ENCODE results near the gene CSTPP1.

The CSTPP1 gene

DNA sequence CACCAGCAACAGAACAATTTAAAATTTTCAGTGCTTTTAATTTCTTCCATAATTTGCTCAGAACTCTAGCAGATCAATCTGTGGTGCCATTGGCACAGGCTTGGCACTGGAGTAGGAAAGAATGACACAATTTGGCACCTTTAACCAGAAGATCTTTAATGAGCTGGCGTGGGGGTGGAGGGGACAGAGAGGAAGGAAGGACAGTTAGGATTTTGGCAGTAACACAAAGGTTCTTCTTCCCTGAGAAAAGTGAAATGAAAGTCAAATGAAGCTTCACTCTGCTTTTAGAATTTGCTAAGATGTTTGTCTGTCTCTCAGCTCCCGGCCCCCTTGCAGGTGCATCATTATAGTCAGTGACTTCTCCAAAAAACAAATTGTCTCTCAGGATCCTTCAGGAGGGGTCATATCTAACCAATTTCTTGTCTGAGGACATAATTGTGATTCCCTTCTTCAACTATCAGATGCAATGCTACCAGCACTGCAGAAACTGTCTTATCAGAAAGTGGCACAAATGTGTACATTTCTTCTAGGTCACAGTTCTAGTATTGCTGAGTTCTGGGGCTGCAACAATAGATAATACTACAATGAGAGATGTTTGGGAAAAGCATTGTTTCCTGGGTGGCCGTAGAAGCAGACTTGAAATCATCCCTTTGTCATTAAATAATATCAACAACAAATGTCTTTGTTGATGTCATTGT lies 66.8 kb downstream of the CSTPP1 start:
- Histone ChIP-seq H3K36me3 (ENCODE audit: insufficient read depth, low read length) (no peaks in the 10 kb centered on the region), H3K4me2 (ENCODE audit: insufficient read depth, low read length) (no peak overlapping the region), H3K27ac (ENCODE audit: low read length) (no peak overlapping the region), H2AFZ (ENCODE audit: low read depth, low read length) (no peak overlapping the region), H3K9ac (ENCODE audit: low read depth, low read length) (no peak overlapping the region), H3K79me2 (ENCODE audit: insufficient read depth, low read length) (no peaks in the 10 kb centered on the region), H3K4me1 (ENCODE audit: insufficient read depth, low read length) (peaks cover 9% of the 10 kb centered on the region), H3K27me3 (ENCODE audit: insufficient read depth, low read length, poor library complexity) (no peaks in the 10 kb centered on the region), H3K4me3 (ENCODE audit: low read depth in 1 of 2, low read length in 2 of 2) (no peak overlapping the region), H3K9me3 (ENCODE audit: insufficient read depth, low read length, severe bottlenecking) (no peaks in the 10 kb centered on the region), H4K20me1 (ENCODE audit: insufficient read depth, low read length) (no peaks in the 10 kb centered on the region)
- TF ChIP-seq, protein P1, sequence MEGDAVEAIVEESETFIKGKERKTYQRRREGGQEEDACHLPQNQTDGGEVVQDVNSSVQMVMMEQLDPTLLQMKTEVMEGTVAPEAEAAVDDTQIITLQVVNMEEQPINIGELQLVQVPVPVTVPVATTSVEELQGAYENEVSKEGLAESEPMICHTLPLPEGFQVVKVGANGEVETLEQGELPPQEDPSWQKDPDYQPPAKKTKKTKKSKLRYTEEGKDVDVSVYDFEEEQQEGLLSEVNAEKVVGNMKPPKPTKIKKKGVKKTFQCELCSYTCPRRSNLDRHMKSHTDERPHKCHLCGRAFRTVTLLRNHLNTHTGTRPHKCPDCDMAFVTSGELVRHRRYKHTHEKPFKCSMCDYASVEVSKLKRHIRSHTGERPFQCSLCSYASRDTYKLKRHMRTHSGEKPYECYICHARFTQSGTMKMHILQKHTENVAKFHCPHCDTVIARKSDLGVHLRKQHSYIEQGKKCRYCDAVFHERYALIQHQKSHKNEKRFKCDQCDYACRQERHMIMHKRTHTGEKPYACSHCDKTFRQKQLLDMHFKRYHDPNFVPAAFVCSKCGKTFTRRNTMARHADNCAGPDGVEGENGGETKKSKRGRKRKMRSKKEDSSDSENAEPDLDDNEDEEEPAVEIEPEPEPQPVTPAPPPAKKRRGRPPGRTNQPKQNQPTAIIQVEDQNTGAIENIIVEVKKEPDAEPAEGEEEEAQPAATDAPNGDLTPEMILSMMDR (IDR thresholded peaks at IDR 0.05; ENCODE audit: borderline replicate concordance, extremely low read depth, low read length, poor library complexity, severe bottlenecking) = no peak
- no peak for TF ChIP-seq EZH2 (IDR thresholded peaks at IDR 0.05; ENCODE audit: borderline replicate concordance, low read depth, low read length, severe bottlenecking)
- DNase-seq (no peak), ATAC-seq (ENCODE audit: insufficient read depth, low read depth) (no peak)

DNA sequence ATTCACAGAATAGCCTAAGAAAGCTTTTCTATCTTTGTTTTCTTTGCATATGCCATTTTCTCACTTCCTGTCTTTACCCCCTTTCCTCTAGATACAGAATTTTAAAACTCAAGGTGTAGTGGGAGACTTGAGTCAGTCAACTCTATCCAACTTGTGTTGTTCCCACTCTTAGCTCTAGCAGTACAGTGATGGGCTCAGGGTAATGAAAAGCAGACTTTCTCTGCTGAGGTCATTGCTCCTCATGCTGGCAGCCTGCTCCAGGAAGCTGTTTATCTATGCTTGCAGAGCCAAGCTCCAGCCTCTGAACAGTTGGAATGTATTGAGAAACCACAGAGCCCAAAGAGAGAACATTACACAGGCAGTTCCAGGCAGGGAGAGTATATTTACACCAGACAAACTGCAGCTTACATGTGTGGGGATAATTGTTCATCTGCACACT lies 68.1 kb downstream of the CSTPP1 start:
- Histone ChIP-seq H3K9ac (ENCODE audit: low read depth, low read length) (no peak overlapping the region), H3K36me3 (ENCODE audit: insufficient read depth, low read length) (no peaks in the 10 kb centered on the region), H3K27ac (ENCODE audit: low read length) (no peak overlapping the region; the same call in 1 of the 2 replicates), H3K9me3 (ENCODE audit: insufficient read depth, low read length, severe bottlenecking) (no peaks in the 10 kb centered on the region), H2AFZ (ENCODE audit: low read depth, low read length) (no peak overlapping the region), H3K79me2 (ENCODE audit: insufficient read depth, low read length) (no peaks in the 10 kb centered on the region), H3K4me1 (ENCODE audit: insufficient read depth, low read length) (peaks cover 9% of the 10 kb centered on the region), H4K20me1 (ENCODE audit: insufficient read depth, low read length) (no peaks in the 10 kb centered on the region), H3K27me3 (ENCODE audit: insufficient read depth, low read length, poor library complexity) (no peaks in the 10 kb centered on the region), H3K4me2 (ENCODE audit: insufficient read depth, low read length) (no peak overlapping the region), H3K4me3 (ENCODE audit: low read depth in 1 of 2, low read length in 2 of 2) (no peak overlapping the region)
- ATAC-seq (ENCODE audit: insufficient read depth, low read depth) = peak; percentile 77
- DNase-seq = peak; percentile 19
- TF ChIP-seq EZH2 (IDR thresholded peaks at IDR 0.05; ENCODE audit: borderline replicate concordance, low read depth, low read length, severe bottlenecking) = no peak
- TF ChIP-seq, protein P1 (IDR thresholded peaks at IDR 0.05; ENCODE audit: borderline replicate concordance, extremely low read depth, low read length, poor library complexity, severe bottlenecking) = no peak

DNA sequence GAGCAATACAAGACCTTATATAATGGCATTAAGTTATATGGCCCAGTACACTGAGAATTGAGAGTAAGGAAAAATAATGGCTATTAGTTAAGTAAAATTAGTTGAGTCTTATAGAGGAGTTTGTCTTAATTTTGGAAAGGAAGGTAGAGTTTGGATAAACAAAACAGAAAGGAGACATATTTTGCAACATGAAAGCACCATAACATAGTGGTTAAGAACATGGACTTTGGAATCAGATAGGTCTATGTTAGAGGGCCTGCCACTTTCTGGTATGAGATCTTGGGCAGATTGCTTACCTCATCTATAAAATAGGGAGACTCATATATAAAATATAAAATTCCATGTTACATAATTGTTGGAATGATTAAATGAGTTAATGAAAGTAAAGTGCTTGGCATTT lies 68.9 kb downstream of the CSTPP1 start:
- no peak for DNase-seq
- Histone ChIP-seq H3K36me3 (ENCODE audit: insufficient read depth, low read length) (no peaks in the 10 kb centered on the region), H3K9ac (ENCODE audit: low read depth, low read length) (no peak overlapping the region), H3K27ac (ENCODE audit: low read length) (no peak overlapping the region), H3K79me2 (ENCODE audit: insufficient read depth, low read length) (no peaks in the 10 kb centered on the region), H3K4me2 (ENCODE audit: insufficient read depth, low read length) (no peak overlapping the region), H3K4me1 (ENCODE audit: insufficient read depth, low read length) (peaks cover 9% of the 10 kb centered on the region), H3K9me3 (ENCODE audit: insufficient read depth, low read length, severe bottlenecking) (no peaks in the 10 kb centered on the region), H3K27me3 (ENCODE audit: insufficient read depth, low read length, poor library complexity) (no peaks in the 10 kb centered on the region), H3K4me3 (ENCODE audit: low read depth in 1 of 2, low read length in 2 of 2) (no peak overlapping the region), H2AFZ (ENCODE audit: low read depth, low read length) (no peak overlapping the region), H4K20me1 (ENCODE audit: insufficient read depth, low read length) (no peaks in the 10 kb centered on the region; the same call in 1 of the 2 replicates)
- no peak for ATAC-seq (ENCODE audit: insufficient read depth, low read depth)
- TF ChIP-seq, protein P1 (IDR thresholded peaks at IDR 0.05; ENCODE audit: borderline replicate concordance, extremely low read depth, low read length, poor library complexity, severe bottlenecking) = no peak
- TF ChIP-seq EZH2 (IDR thresholded peaks at IDR 0.05; ENCODE audit: borderline replicate concordance, low read depth, low read length, severe bottlenecking) = no peak

All from DND-41 (cell line).